ENCODE measurements around the gene CDH4. TPM values are rescaled to one million over a fixed set of nuclear protein-coding genes. Genes with fewer than 3 reads are reported as not detected.
"Not testable (repeated sequence)": the region's sequence is repeated elsewhere in the genome, so short reads cannot be mapped to it uniquely, and the experiment has no call there.

The CDH4 gene
- total and polyA plus RNA-seq, 2 donors from 2014 or later = 1.1 TPM; not detected in 1

- H3K4me1 ChIP-seq (ENCODE audit: control insufficient read depth in 2 of 3, insufficient read depth in 2 of 3, low read depth in 1 of 3, low read length in 3 of 3) = no peaks in the 10 kb centered on the region
- FAIRE-seq (no peak), DNase-seq (no peak)
- TF ChIP-seq CTCF (IDR thresholded peaks at IDR 0.05; ENCODE audit: borderline replicate concordance, extremely low read depth, insufficient read depth) = no peak
- H3K27ac ChIP-seq (ENCODE audit: low read depth in 2 of 2, low read length in 2 of 2) = no peak overlapping the region
- H3K4me3 ChIP-seq (ENCODE audit: low read length in 3 of 3) = no peak overlapping the region
- H3K27me3 ChIP-seq (ENCODE audit: control insufficient read depth, insufficient read depth, low read length) = no peaks in the 10 kb centered on the region
- intact Hi-C loops (cut with DNase I) = no loop called here
- H3K36me3 ChIP-seq (ENCODE audit: control insufficient read depth in 2 of 3, insufficient read depth in 3 of 3, low read length in 3 of 3) = peaks cover 0 to 16% (median 4%) of the 10 kb centered on the region in 3 donors
- H3K9ac ChIP-seq (ENCODE audit: low read length in 3 of 3) = no peak overlapping the region
- no peaks in the 10 kb centered on the region for H3K9me3 ChIP-seq (ENCODE audit: control insufficient read depth in 2 of 3, insufficient read depth in 1 of 3, low read length in 3 of 3)
Measured at GRCh38 chr20:61979090-61979489, 727.0 kb downstream of the CDH4 start.

GRCh38 chr20:61979701-61980635 is 727.9 kb downstream of the CDH4 start:
- intact Hi-C loops (cut with DNase I) = no loop called here
- Histone ChIP-seq H3K27me3 (ENCODE audit: control insufficient read depth, insufficient read depth, low read length) (no peaks in the 10 kb centered on the region), H3K9ac (ENCODE audit: low read length in 3 of 3) (no peak overlapping the region), H3K9me3 (ENCODE audit: control insufficient read depth in 2 of 3, insufficient read depth in 1 of 3, low read length in 3 of 3) (no peaks in the 10 kb centered on the region), H3K4me1 (ENCODE audit: control insufficient read depth in 2 of 3, insufficient read depth in 2 of 3, low read depth in 1 of 3, low read length in 3 of 3) (no peaks in the 10 kb centered on the region), H3K4me3 (ENCODE audit: low read length in 3 of 3) (no peak overlapping the region), H3K36me3 (ENCODE audit: control insufficient read depth in 2 of 3, insufficient read depth in 3 of 3, low read length in 3 of 3) (peaks cover 0 to 11% (median 6%) of the 10 kb centered on the region in 3 donors), H3K27ac (ENCODE audit: low read depth in 2 of 2, low read length in 2 of 2) (no peak overlapping the region)
- FAIRE-seq (no peak), DNase-seq (no peak)
- no peak for TF ChIP-seq CTCF (IDR thresholded peaks at IDR 0.05; ENCODE audit: borderline replicate concordance, extremely low read depth, insufficient read depth)

- no peak overlapping the region for H3K27ac ChIP-seq (ENCODE audit: low read depth in 2 of 2, low read length in 2 of 2)
- no peak for FAIRE-seq
Measured at GRCh38 chr20:61980647-61981583, 728.9 kb downstream of the CDH4 start.

GRCh38 chr20:61981691-61982090 is 729.6 kb downstream of the CDH4 start:
- H3K36me3 ChIP-seq (ENCODE audit: control insufficient read depth in 2 of 3, insufficient read depth in 3 of 3, low read length in 3 of 3) = peaks cover 0 to 12% (median 7%) of the 10 kb centered on the region in 3 donors
- H3K4me1 ChIP-seq (ENCODE audit: control insufficient read depth in 2 of 3, insufficient read depth in 2 of 3, low read depth in 1 of 3, low read length in 3 of 3); H3K27ac ChIP-seq (ENCODE audit: low read depth in 2 of 2, low read length in 2 of 2); FAIRE-seq; H3K9ac ChIP-seq (ENCODE audit: low read length in 3 of 3); DNase-seq; H3K27me3 ChIP-seq (ENCODE audit: control insufficient read depth, insufficient read depth, low read length); intact Hi-C loops (cut with DNase I); H3K9me3 ChIP-seq (ENCODE audit: control insufficient read depth in 2 of 3, insufficient read depth in 1 of 3, low read length in 3 of 3); H3K4me3 ChIP-seq (ENCODE audit: low read length in 3 of 3): not testable (repeated sequence)

More at GRCh38 chr20:61980647-61981583, 728.9 kb downstream of the CDH4 start:
- no peaks in the 10 kb centered on the region for H3K27me3 ChIP-seq (ENCODE audit: control insufficient read depth, insufficient read depth, low read length)
- peak; percentile 64 for TF ChIP-seq CTCF (IDR thresholded peaks at IDR 0.05; ENCODE audit: borderline replicate concordance, extremely low read depth, insufficient read depth)
- H3K9me3 ChIP-seq (ENCODE audit: control insufficient read depth in 2 of 3, insufficient read depth in 1 of 3, low read length in 3 of 3) = no peaks in the 10 kb centered on the region
- no peaks in the 10 kb centered on the region for H3K4me1 ChIP-seq (ENCODE audit: control insufficient read depth in 2 of 3, insufficient read depth in 2 of 3, low read depth in 1 of 3, low read length in 3 of 3)
- no peak overlapping the region for H3K9ac ChIP-seq (ENCODE audit: low read length in 3 of 3)
- intact Hi-C loops (cut with DNase I) = no loop called here
- peak in 2 of 5 donors; percentile 40 to 44 for DNase-seq
- peaks cover 0 to 15% (median 9%) of the 10 kb centered on the region in 3 donors for H3K36me3 ChIP-seq (ENCODE audit: control insufficient read depth in 2 of 3, insufficient read depth in 3 of 3, low read length in 3 of 3)
- no peak overlapping the region for H3K4me3 ChIP-seq (ENCODE audit: low read length in 3 of 3)

All from kidney (tissue), 14 donors.